HG02763 (cell line): Measurements from ENCODE around the gene ASAP2.

ENCODE experiments used
- ATAC-seq: cut with Tn5 transposase; IDR thresholded peaks from one replicate; pipeline ENCODE4 v1.9.1; 2021; ENCODE audit warnings: mild to moderate bottlenecking, moderate library complexity; ENCODE audit not compliant: unreplicated experiment

The ASAP2 gene

DNA sequence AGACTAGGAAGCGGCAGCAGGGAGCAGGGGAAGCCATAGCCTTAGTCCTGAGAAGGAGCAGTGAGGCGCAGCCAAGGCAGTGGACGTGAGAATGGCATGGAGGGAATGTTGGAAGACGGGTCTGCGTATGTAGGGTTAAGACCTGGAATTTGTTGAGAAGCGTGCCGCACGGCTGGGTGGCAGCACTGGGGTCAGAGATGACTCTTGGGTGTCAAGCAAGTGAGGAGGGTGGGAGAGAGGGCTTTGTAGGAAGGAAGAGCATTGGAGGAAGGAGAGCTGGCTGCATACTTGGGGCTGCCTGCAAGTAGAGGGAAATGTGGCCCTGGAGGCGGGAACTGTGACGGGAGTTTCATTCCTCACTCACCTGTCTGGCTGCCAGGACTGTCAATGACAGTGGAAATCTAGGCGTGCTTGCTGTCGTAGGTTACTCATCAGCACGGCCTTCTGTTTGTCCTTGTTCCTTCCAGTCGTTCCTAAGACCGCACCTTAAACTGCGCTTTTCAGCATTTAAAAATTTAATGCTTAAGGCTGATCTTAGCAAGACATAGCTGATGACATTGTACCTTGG is 108.8 kb downstream of the ASAP2 start:
- ATAC-seq: no peak

DNA sequence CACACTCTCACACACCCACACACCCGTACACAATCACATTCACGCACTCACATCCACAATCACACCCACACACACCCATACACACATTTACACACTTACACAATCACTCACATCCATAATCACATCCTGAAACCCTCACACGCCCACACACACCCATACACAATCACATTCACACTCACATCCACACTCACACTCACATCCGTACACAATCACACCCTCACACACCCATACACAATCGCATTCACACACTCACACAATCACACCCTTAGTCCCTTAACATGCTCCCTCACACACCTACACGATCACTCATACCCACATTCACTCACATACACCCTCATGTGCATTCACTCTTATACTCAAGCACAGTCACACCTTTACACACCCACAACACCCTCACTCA is 110.9 kb downstream of the ASAP2 start:
- ATAC-seq: no peak

DNA sequence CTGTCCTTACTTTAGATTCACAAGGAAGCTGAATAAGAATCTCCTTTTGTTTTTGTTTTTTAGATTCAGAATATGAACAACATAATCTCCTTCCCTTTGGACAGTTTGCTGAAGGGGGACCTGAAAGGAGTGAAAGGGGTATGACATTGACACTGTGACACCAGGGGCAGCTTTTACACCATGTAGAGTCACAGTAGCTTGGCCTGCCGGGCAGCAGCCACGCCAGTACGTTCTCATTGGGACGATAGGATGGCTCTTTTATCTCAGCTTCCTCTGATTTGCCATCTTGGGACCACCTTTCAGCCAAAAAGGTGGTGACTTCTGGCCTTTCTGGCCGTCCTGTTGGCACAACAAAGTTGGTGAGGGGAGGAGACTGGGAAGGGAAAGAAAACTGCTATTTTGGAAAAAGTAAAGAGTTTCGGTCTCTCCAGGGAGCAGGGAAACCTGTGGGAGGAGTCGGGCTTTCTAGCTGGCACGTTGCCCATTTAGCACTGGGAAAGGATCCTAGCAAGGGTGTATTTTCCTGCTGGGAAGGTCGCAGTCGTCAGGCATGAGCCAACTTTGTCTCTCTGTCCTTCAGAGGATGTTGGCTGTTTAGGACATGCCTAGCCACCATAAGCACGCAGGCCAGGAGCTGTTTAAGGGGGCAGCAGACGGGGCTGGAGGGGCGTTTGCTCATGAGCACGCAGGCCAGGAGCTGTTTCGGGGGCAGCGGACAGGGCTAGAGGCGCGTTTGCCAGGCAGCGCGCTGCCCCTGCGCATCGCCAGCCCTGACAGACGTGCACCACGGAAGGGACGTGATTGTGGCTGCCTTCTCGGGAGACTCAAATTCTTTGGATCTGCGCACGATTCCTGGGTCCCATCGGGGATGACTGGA is 112.1 kb downstream of the ASAP2 start:
- no peak for ATAC-seq

DNA sequence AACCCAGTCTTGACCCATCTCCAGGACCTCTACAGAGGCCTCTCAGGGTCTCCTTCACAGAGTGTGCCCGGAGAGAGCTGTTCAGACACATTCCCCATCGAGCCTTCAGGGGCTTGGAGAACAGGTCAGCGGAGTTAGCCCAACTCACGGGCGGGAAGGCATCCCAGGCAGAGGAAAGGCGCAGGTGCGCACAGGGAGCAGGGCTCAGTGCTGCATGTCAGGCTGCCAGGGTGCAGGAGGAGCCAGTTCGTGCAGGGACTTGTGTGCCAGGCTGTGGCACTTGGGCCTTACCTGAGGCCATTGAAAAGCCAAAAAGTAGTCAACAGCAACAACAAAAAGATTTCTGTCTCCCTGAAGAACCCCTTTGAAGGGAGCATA is 112.7 kb downstream of the ASAP2 start:
- ATAC-seq: no peak

DNA sequence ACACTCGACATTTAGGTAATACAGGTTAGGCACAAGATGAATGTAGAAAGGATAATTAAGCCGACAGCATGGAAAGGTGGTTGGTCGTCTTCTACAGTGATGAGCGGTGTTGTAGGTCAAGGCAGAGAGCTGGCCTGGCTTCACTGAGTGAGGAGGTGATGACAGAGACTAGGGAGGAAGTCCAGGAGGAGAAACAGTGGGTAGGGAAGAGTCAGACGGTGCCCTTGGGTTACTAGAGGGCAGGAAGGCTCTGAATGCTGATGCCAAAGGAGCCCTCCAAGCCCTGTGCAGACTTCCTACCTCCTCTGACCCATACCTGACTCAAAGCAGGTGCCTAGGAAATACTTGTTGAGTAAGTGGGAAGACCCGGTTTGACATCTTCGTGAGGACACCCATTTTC is 116.0 kb downstream of the ASAP2 start:
- no peak for ATAC-seq

DNA sequence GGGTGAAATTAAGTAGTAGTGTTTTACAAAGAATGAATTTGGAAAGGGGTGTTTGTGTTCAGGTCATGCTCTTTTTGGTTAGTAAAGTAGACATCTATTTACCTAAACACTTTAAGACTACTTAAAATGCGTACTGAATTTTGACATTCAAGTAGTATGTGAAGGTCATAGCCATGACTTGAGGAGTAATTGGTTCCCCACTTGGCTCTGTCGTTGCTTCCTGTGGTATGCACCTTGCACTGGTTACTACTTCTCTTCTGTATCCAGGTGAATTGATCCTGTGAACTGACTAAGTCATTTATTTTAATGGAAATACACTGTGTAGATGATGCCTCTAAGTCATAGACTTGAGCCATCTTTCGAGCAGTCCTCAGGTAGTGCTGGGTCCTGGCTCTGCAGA is 118.8 kb downstream of the ASAP2 start:
- ATAC-seq: no peak

DNA sequence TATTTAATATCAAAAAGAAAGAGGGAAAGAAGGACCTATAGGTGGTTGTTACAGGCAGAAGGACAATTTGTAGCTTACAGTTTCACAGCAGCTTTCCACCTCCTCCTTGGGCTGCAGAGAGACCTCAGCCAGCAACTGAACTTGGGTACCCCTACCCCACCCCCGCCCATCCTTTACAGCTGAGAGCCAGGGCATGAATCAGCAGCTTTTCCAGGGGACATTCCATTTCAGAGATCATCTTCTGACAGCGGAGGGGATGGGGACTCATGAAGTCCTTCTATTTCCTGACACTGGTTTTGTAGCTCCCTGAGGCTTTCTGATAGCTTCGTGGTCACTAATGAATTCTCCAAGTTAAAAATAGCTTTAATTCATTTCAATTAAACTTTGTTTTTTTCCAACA is 120.4 kb downstream of the ASAP2 start:
- ATAC-seq: no peak

DNA sequence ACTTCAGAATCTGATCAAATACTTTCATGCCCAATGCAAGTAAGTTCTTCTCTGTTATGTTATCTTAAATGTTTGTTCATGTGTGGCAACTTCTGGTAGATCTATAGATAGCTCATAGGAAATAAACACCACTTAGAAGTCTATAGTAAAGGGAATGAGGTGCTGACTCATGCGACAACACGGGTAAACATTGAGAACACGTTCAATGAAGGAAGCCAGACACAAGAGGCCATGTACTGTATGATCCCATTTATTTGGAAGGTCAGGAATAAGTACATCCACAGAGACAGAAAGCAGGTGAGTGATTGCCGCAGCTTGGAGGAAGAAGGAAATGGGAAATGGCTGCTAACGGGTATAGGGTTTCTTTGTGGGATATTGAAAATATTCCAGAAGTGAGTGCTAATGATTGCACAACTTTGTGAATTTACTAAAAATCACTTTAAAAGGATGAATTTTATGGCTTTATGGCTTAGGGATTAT is 121.3 kb downstream of the ASAP2 start:
- ATAC-seq: no peak

DNA sequence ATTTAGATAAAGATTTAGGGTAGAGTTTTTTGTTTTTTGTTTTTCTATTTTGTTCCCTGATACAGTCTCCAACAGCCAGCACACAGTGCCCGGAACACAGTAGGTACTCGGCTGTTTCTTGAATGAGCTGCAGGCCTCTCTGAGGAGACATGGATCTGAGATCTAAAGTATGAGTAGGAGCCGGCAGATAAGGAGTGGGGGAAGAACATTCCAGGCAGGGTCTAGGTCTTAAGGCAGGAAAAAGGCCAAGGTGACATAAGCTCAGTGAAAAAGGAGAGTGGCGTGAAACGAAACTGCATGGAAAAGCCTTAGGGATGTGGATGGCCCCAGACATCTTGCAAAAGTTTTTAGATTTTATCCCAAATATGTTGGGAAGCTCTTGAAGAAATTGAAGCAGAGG is 122.3 kb downstream of the ASAP2 start:
- no peak for ATAC-seq

DNA sequence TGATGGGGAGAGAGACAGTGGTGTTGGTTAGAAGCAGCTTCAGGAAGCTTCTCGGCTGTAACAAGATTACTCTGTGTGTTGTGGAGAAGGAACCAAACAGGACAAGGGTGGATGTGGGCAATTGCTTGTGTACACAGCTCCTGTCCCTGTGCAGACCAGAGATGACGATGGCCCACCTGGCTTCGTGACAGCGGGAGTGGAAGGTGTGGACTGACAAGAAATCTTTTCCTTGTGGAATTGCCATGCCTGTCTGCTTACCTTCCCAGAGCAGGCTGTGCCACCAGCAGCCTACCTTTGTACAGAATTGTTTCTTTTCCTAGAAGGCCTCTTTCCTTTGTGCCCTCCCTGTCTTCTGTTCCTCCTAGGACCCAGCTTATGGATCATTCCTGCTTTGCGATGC is 122.9 kb downstream of the ASAP2 start:
- no peak for ATAC-seq

DNA sequence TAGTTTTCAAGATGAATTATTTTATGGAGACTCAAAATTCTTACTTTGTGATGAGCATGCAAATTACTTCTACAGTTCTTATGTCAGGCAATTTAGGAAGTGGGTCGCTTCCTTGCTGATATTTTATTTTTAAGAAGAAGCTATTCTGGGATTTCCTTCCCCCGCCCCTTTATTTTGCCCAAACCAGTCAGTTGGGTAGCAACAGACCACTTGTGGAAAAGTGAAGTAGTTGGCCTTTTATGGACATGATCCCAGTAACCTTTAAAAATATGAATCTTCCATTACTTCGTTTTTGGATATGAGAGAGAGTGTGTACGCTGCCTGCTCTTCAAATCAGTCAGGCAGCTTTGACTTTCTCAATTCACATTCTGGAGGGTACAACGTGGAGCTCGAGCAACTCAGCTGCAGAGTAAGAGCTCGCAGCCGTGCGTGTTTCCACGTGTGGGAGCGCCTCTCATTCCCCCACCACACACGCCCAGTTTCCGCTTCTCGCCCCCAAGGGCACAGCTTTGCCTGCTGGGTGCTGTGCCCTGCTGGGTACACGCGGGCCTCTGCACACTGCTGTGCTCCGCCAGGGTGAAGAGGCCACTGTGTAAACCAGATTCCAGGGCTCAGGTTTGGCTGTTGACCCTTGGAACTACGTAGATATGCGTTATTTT is 124.1 kb downstream of the ASAP2 start:
- ATAC-seq: no peak

DNA sequence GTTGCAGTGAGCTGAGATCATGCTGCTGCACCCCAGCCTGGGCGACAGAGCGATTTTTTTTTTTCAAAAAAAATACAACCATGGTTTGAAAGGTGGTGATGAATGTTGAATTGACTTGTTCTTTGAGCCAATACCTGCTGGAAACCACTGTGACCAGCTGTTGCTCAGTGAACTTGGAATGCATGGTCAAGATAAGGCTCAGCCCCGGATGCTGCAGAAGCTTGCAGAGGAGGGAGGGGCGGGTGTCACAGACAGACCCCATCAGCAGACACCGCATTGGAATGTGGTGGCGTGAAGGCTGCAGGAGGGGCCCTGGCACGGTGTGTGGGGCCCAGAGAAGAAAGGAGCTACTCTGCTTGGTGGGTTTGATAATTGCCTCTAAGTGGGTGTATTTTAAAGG is 125.1 kb downstream of the ASAP2 start:
- no peak for ATAC-seq

DNA sequence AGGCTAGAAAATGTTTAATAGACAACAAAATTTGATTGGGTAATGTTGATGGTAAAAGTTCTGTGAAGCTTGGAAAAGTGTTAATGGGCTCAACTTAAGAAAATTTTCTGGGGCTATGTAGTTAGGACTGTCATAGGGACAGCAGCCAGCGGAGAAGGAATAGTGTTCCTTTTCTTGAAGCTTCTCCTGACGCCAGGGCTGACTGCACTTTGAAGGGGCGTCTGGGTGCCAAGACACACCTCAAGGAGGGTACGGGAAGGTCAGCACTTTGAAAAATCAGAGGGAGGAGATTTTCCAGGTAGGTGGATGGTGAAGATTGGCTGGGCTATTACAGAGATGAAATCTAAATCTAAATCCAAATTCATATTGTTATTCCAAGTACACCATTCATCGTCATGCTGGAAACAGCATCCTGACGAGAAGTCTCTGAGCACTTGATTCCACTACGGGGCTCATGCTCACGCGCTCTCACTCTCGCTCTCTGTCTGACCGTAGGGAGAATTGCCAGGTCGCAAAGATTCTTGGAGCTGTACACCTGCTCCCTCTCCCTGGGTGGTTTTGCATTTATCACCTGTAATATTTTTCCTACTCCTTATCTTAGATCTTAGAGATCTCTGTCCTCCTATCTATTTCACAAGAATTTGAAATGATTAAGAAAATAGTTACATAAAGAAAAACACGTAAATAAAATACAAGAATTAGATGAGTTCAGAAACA is 125.7 kb downstream of the ASAP2 start:
- no peak for ATAC-seq

DNA sequence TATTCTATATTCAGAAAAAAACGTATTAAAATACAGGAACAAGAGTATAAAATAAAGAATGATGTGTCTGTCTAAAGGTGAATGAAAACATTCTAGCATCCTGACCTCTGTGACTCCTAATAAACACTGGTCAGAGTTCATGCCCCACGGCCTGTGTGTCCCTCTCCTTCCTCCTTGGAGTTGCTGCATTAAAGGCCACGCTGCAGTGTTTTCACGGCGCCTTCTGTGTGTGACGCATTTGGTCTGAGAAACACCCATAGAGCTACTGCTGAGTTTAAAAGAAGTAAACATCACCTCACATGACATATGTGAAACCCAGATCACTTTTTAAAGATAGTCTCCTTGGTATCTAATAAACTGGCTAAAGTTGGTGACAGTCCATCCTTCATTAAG is 126.2 kb downstream of the ASAP2 start:
- no peak for ATAC-seq

DNA sequence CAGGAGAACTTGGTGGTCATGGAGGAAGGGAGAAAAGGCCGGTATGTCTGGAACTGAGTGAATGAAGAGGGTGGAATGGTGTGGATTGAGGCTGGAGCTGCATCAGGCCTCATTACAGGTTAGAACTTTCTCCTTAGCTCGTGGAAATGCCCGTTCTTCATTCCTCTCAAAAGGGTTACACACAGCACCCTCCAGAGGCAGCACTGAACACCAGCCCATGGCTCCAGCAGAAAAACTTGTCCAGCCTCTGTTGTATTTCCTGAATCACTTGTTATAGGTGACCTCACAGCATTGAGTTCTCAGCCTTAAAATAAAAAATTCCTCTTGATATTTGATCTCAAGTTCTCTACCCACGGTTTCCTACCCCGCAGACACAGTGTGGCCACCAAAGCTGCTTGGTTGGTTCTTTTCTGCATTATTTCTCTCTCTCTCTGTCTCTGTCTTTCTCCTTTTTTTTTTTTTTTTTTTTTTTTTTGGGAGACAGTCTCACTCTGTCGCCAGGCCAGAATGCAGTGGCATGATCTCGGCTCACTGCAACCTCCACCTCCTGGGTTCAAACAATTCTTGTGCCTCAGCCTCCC is 127.1 kb downstream of the ASAP2 start:
- no peak for ATAC-seq

DNA sequence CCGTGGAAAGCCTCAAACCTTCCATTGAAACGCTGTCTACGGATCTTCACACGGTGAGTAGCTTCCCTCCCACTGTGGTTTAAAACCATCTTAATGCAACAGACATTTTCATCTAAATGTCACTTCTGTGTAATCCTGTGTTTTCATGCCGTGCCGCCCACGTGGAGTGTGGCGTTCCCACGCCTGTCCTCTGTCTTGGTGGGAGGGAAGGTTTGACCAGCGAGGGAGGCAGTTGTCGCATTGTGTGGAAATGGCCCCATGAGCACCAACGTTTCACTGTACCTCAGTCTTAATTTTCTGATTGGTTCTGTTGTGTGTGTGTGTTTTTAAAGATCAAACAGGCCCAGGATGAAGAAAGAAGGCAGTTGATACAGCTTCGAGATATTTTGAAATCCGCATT is 128.1 kb downstream of the ASAP2 start:
- no peak for ATAC-seq

DNA sequence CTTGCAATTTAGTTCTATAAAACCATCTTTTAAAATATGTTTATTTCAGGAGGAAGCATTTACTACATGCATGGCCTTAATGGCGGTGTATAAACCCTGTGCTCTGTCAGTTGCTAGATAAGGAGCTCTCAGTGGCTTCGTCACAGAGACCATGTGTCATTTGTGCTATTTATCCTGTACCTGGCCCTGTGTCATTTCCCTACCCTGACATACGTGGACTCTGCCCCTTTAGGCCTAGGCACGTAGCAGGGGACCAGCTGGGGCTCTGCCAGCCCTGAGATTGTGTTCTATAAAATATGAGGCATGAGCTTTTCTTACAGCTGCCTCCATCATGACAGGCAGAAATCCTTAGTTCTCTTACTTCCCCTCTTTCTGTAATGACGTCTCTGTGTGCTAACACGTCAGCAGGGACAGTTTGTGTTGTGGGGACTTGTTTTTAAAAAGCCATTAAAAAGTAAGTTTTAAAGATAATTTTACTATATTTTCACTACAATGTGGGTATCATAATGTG is 128.8 kb downstream of the ASAP2 start:
- ATAC-seq: no peak

DNA sequence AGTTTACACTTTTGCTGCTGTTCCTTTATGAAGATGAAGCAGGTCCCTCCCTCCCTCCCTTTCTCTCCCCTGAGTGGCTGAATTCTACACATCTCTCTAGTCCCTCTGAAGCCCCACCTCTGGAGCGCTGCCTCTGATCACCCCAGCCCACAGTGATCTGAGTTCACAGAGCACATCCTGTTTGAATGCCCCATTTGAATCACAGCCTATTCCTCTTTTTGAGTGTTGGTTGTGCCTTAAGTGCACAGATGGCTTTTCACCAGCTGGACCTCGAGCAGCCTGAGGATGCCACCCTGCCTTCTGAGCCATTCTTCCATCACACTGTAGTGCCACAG is 129.6 kb downstream of the ASAP2 start:
- no peak for ATAC-seq

DNA sequence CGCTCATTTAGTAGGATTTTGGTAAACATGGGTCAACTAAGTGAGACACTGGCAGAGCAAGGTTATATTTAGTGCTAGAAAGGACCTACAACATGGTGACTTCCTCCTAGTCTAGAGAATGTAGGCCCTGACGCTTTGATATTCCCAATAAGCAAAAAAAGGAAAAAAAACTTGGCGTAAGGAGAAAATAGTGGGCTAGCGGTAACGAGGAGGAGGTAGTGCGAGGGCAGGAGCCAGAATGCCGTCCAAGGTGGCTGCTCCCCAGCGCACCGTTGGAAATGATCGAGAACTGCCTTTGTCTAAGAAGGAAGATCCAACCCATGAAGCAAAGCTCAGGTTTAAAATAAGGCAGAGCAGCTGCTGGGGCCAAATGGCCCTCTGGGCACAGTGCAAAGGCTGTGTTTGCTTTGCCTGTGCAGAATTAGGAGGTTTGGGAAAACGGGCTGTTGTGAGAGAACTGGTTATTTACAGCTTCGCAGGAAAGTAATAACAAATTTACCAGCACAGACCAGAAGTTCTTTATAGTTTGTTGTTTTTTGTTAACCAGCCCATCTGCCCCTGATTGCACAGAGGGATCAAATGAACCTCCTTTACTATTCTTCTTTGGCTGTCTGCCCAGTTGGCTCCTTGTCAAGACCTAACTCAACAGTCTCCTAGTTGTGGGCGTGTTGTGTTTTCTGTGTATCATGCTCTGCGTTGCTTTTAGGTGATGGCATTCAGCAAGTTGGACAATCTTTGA is 130.1 kb downstream of the ASAP2 start:
- no peak for ATAC-seq

DNA sequence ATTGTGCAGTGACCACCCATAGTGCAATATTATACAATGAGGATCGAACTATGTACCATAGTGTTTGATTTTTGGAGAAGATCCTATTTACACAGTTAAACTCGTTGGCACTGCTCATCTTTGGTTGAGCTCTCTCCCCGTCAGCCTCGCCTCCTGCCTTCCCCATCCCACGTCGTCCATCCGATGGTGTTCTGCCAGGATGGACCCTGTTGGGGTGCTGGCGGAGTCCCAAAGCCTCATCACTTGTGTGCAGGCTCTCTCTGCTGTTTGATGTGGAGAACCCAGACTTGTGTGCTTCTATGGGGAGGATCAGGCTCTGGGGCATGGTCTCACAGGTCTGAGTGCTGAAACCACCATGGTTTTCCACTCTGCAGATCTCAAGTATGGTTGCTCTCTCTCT is 131.3 kb downstream of the ASAP2 start:
- no peak for ATAC-seq
